ENCODE data around the gene OTX1. TPM values are rescaled to one million over a fixed set of nuclear protein-coding genes. Genes with fewer than 3 reads are reported as not detected.
"Not testable (repeated sequence)": the region's sequence is repeated elsewhere in the genome, so short reads cannot be mapped to it uniquely, and the experiment has no call there.

OTX1 gene
- total RNA-seq, 4 donors from 2014 or later, result not detected

DNA sequence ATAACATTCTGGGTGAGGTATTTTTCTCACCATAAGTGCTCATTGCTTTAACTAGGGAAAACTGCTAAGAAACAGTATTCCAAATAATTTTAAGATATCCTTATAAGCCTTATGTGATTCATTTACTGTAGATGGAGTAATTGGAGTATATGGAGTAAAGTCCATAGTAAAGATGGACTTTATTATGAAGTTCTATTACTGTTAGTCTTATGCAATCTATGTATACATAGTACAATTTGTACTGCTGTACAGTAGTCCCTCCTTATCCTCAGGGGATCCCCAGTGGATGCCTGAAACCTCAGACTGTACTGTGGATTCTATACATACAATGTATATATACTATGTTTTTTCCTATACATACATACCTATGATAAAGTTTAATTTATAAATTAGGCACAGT is 41.1 kb upstream of the OTX1 start:
- H3K36me3 ChIP-seq, result no peaks in the 10 kb centered on the region
- no peak for DNase-seq
- no peaks in the 10 kb centered on the region for H3K4me1 ChIP-seq
- TF ChIP-seq POLR2A (IDR thresholded peaks at IDR 0.05), result no peak
- TF ChIP-seq CTCF (IDR thresholded peaks at IDR 0.05), result no peak
- H3K27me3 ChIP-seq, result no peaks in the 10 kb centered on the region
- H3K9me3 ChIP-seq, result no peaks in the 10 kb centered on the region
- H3K4me3 ChIP-seq, result no peak overlapping the region
- no peak overlapping the region for H3K27ac ChIP-seq
- intact Hi-C loops (cut with DNase I; ENCODE audit: low total_unique reads), result no loop called here

DNA sequence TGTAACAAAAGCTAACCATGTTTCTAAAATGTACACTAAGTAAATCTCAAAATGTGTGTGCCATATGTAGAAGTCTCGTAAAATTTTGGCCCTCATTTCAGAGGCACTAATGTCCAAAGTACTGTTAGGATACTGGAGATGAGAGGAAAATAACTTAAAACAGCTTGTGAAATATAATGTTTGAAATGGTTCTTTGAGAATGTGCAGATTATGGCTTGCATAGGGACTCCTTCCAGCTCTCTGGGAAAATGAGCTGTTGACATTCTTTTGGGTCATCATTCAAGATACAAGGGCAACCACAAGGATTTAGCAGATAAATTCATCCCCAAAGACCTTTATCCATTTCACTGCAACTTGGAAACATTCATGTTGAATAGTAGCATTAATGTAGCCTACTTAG is 38.1 kb upstream of the OTX1 start:
- H3K27ac ChIP-seq, result no peak overlapping the region
- intact Hi-C loops (cut with DNase I; ENCODE audit: low total_unique reads), result no loop called here
- H3K4me3 ChIP-seq, result no peak overlapping the region
- no peaks in the 10 kb centered on the region for H3K9me3 ChIP-seq
- no peaks in the 10 kb centered on the region for H3K4me1 ChIP-seq
- no peak for TF ChIP-seq POLR2A (IDR thresholded peaks at IDR 0.05)
- H3K27me3 ChIP-seq, result no peaks in the 10 kb centered on the region
- DNase-seq, result no peak
- H3K36me3 ChIP-seq, result no peaks in the 10 kb centered on the region

DNA sequence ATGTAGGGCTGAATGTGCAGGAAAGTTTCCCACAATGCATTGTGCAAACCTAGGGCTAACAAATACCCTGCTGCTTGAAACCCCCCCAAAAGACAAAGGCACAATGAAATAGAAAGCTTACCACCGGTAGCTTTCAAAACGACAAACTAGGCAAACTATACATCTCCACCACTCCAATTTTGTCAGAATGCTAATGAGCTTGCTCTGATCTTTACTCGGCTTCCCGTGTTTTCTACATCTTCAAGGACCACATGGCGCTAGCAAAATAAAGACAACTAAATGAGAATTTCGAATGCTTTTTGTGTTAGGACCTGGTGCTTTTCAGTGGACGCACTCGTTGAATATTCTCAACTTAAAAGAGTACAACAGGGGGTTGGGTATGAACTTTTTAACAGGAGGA is 37.2 kb upstream of the OTX1 start:
- Histone ChIP-seq H3K4me1 (no peaks in the 10 kb centered on the region), H3K9me3 (no peaks in the 10 kb centered on the region), H3K4me3 (no peak overlapping the region), H3K36me3 (no peaks in the 10 kb centered on the region), H3K27me3 (no peaks in the 10 kb centered on the region), H3K27ac (no peak overlapping the region)
- DNase-seq, result no peak
- intact Hi-C loops (cut with DNase I; ENCODE audit: low total_unique reads), result no loop called here
- TF ChIP-seq POLR2A (IDR thresholded peaks at IDR 0.05) (no peak), CTCF (IDR thresholded peaks at IDR 0.05) (no peak)

- Histone ChIP-seq H3K36me3 (no peaks in the 10 kb centered on the region), H3K27me3 (no peaks in the 10 kb centered on the region), H3K27ac (no peak overlapping the region), H3K9me3 (no peaks in the 10 kb centered on the region), H3K4me3 (no peak overlapping the region), H3K4me1 (no peaks in the 10 kb centered on the region)
- intact Hi-C loops (cut with DNase I; ENCODE audit: low total_unique reads), result no loop called here
- no peak for TF ChIP-seq POLR2A (IDR thresholded peaks at IDR 0.05)
- TF ChIP-seq CTCF (IDR thresholded peaks at IDR 0.05), result no peak
- no peak for DNase-seq
Measured at GRCh38 chr2:63015389-63015788, 35.2 kb upstream of the OTX1 start.

GRCh38 chr2:63018439-63018838 is 32.2 kb upstream of the OTX1 start:
- Histone ChIP-seq H3K4me1 (no peaks in the 10 kb centered on the region), H3K4me3 (no peak overlapping the region), H3K9me3 (no peaks in the 10 kb centered on the region), H3K27ac (no peak overlapping the region), H3K36me3 (no peaks in the 10 kb centered on the region), H3K27me3 (no peaks in the 10 kb centered on the region)
- DNase-seq, result no peak
- TF ChIP-seq POLR2A (IDR thresholded peaks at IDR 0.05) (no peak), CTCF (IDR thresholded peaks at IDR 0.05) (no peak)
- intact Hi-C loops (cut with DNase I; ENCODE audit: low total_unique reads), result no loop called here

DNA sequence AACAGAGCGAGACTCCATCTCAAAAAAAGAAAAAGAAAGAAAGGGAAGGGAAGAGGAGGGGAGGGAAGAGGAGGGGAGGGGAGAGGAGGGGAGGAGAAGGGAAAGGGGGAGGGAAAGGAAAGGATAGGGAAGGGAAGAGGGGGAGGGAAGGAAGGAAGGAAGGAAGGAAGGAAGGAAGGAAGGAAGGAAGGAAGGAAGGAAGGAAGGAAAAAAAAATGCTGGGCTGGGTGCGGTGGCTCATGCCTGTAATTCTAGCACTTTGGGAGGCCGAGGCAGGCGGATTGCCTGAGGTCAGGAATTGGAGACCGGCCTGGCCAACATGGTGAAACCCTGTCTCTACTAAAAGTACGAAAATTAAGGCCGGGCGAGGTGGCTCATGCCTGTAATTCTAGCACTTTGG is 30.9 kb upstream of the OTX1 start:
- H3K27me3 ChIP-seq; H3K4me3 ChIP-seq; DNase-seq; H3K4me1 ChIP-seq; H3K9me3 ChIP-seq; H3K27ac ChIP-seq; intact Hi-C loops (cut with DNase I; ENCODE audit: low total_unique reads); H3K36me3 ChIP-seq: not testable (repeated sequence)

Data from uterus (tissue), 4 donors.